PC-9 (cell line): ENCODE data around the gene GIMAP7.

ENCODE experiments used
- CTCF ChIP-seq: fragments of 200-600 bp; sonication (generic); conservative IDR thresholded peaks from 2 replicates; pipeline ENCODE4 v1.6.1; 2017; ENCODE audit warnings: mixed run types, antibody characterized with exemption, mild to moderate bottlenecking, moderate library complexity
- EZH2 ChIP-seq: fragments of 200-600 bp; sonication (generic); IDR thresholded peaks from 2 replicates; pipeline ENCODE4 v1.8.0; 2017; ENCODE audit warnings: antibody characterized with exemption, low read depth

DNA sequence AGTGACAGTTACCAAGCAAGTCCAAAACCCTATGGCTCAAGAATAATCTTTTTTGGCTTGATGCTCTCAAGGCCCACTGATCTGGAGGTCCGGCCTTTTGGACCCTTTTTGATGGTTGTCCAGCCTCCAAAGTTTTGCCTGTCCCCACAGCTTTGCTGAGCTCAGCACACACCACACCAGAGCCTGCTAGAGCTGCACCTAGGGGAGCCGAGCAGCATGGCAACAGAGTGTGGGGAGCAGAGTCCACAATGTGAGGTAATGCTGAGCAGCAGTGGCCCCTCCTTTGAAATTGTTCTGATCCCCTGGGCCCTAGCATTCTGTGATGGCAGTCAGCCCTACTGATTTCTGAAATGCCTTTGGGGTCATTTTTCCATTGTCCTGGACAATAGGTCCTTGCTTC is 9.3 kb downstream of the GIMAP7 start:
- no peak for TF ChIP-seq CTCF
- TF ChIP-seq EZH2 = no peak
